Measurements from ENCODE around the gene ESRRB.

Gene ESRRB

GRCh38 chr14:76352639-76353281, 23.2 kb upstream of the ESRRB start:
- DNase-seq (ENCODE audit: low read depth) = peak; percentile 39

DNA sequence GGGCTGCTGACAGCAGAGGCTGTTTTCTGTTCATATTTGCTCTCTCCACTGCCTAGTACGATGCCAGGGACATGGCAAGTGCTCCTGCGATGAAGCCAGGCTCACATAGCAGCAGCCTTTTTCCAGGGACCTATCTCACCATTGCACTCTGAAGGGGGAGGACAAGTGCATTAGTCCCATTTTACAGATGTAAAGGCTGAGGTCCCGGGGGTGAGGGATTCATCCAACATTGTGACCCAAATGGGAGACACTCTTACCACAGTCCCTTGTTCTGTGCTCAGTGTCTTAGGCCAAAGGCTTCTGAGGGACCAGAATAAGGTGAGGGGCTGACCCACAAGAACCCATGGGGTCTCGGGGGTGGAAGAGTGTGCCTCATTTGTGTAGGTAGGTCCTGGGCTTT, 21.6 kb upstream of the ESRRB start:
- DNase-seq (ENCODE audit: low read depth) = no peak

DNA sequence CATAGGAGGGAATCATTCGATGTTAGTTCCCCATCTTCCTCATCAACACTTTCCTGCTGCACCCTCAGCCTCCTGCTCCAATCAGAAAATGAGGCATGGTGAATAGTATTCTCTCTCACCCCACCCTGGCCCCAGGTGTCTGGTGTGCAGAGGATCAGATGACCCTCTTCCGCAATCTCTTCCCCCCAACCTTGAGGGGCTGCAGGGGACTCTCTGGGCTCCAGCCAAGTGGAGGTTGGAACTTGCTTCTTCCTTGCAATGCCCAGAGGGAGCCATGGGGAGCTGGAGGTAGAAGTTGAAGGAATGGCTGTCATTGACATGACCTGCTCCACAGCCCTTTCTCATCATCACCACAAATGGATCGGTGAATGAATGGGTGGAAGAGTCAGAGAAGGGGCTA, 20.2 kb upstream of the ESRRB start:
- DNase-seq (ENCODE audit: low read depth) = no peak

- no peak for DNase-seq (ENCODE audit: low read depth)
Measured at GRCh38 chr14:76371066-76371465, 4.9 kb upstream of the ESRRB start.

DNA sequence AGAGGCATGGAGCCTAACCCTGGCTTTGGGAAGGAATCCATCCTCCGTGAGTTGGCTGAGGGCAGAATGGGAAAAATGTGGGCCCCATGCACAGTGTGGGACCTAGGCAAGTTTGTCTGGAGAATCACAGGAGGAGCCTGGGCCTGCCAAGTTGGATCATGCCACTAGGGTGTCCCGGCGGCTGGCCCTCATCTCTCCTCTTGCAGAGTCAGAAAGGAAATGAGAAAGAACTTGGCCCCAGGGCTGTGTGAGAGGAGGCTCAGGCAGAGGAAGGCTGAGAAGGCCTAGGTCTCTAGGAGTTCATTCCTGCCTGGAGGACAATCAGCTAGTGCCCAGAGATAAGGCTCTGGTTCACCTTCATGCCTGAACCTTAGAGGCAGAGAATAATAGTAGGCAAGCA, 2.5 kb upstream of the ESRRB start:
- DNase-seq (ENCODE audit: low read depth) = no peak

DNA sequence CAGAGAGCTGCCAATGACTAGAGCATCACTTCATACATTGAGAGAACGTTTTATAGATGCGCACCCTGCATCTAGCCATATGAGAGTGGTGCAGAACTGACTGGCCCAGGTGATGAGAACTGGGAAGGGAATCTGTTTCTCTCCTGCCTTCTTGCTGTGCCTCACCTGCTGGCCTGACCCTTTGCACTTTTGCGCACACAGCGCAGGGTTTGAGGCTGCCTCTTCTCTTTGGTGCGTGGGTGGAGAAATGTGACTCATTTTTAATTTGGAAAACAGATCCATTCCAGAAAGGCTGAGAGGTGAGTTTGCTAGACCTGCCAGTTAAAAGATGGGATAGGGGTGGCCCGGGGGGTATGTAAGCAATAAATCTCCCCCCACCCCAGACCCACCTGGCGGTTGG, 453 bp upstream of the ESRRB start:
- no peak for DNase-seq (ENCODE audit: low read depth)

GRCh38 chr14:76376409-76376877, 506 bp downstream of the ESRRB start:
- no peak for DNase-seq (ENCODE audit: low read depth)

DNA sequence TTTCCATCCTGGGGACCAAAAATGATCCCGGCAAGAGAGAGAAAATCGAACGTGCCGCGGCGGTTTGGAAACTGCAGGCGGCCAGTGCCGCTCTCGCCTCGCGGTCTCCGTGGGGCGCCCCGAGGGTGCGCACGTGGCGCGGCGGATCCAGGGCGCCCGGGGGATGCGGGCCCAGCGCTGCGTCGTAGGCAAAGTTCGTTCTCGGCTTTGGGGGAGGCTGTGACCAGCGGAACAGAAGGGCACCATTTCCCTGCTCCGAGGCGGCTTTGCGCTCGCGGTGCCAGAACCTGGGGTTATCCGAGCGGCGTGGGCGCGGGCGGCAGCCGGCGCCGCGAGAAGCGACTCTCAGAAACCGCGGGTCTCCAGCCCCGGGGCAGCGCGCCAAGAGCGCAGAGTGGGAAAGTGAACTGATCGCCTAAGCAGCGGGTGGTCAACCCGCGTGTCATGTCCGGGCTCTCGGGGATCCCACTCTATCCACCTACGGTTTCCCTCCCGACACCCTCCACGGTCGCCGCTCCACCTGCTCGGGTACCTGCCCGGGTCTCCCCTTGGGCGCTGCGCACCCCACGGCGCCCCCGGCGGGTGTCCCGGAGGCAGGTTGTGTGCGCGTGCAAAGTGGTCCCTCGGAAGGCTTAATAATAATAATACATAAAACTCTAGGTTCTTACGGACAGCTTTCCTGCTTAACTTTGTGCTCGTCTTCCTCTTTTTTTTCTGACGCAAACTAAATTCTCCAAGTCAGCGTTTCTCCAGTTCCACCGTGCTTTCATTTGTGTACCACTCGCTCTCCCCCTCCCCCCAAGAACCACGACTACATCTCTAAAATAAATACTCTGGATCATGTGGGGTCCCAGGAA, 1.2 kb downstream of the ESRRB start:
- no peak for DNase-seq (ENCODE audit: low read depth)

DNA sequence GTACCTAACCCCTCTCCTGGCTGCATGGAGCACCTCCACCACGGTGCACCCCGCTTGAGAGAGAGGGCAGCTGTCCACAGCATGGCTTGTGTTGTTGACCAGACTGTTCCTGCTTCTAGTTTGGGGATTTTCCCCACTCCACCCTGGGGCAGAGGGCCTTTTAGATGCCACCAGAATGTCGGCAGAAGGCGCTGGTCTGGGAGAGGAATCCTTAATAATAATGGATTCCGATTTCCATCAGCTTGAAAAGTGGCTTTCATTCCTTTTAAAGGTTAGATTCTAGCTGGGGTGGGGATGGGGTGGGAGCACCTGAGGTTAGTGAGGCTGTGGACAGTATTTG, 1.8 kb downstream of the ESRRB start:
- no peak for DNase-seq (ENCODE audit: low read depth)

DNA sequence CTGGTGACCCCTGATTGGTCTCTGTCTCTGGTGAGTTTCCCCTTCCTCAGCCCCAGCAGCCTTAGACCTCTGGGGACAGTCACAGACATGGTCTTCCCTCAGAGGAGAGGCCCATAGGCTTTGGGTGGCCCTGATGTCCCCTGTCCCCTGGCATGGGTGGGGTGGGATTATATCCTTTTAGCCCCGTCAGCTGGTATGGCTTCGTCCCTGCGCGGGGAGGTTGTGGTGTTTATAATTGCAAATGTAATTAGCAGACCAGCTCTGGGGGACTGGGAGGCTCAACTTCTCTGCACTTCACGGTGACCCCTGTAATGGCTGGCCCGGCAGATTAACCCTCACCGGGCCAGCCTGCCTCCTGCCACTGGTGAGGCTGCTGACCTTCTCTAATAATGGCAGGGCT, 5.1 kb downstream of the ESRRB start:
- no peak for DNase-seq (ENCODE audit: low read depth)

DNA sequence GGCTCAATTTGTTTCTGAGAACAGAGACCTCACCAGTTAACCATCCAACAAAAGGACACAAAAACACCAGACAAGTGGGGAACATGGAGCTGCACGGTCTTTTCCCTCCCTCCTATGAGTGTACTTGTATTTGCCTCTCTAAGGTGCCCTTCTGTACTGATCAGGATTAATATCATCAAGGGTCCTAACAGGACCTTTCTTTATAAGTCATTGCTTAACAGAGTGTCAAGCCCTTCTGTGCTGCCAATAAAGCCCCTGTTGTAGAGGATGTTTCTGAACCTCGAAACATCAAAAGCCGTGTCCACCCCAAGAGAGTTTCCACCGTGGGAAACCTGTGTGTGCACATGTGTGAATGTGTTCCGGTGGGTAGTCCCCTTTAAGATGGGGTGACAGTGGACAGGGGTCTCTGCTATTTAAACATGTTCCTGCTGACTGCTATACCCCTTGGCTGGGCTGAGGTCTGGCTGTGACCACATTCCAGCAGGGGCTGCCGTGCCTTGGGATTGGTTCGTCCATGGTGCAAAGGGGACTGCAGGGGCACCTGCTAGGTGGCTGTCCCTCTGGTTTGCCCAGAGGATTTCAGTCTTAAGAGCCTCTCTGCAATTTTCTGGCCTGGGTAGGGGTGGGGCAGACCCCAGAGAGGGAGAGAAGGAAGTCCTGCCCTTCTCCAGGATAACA, 6.0 kb downstream of the ESRRB start:
- DNase-seq (ENCODE audit: low read depth) = no peak

DNA sequence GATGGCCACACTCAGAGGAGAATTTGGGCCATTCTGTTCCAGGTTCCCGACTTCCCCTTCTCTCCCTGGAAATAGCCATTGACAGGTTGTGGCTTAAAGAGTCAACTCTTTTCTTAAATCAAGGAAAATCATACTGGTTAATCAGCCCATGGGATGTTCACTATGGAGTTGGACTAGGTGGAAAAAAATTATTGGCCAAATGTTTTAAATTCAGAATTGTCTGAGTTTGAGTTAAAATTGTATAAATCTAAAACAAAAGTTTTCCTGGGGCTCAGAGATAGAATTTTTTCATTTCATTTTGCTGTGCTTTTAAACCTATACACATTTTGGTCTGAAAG, 6.5 kb downstream of the ESRRB start:
- no peak for DNase-seq (ENCODE audit: low read depth)

DNA sequence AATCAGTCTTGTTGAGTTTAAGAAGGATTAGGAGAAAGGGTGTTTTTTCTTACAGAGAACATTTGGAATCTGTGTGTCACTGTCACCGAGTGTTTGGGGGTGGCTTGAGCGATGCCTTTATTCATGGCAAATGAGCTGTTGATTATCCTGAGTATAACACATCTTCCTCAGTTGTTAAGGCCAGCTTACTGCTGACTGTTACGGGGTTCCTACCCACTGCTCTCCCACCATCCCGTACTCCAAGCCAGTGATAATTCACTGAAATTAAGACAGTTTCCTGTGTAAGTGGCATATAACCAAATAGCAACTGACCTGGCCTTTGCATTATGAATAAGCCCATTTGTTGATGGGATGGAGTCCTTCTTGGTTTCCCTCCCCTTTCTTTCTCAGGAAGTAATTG, 9.5 kb downstream of the ESRRB start:
- no peak for DNase-seq (ENCODE audit: low read depth)

DNA sequence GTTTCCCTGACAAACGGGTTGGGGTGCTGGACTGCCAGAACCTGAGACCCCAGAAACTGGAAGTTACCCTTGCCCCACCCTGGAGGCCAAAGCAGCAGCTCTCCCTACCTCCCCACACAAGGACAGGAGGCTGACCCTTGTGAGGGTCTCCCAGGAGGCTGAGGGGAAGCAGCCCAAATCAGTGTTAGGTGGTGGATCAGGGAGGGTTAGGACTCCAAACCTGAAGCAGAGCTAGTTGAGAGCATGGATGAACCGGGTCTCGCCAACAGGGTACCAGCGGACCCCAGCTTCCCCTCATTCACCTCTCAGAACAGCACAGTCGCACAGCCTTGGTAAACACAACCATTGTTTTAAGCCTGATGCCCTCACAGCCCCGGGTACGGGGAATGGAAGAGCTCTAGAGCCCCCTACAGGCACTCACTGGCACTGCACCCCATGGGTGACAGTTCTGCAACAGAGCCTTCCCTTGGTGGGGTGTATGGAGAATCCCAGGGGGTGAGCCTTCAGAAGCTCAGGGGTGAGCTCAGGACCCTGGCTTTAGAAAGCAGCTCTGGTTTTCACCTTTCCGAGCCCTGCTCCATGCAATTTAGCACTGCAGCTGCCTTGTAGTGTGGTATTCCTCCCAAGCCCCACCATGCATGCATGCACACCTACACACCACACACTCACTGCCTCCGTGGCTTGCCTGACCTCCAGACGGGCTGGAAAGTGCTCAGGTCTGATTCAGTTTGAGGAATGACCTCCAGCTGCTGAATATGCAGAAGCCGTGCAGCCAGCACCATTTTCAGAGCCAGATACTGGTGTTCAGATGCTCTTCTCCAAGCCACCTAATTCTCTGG, 11.2 kb downstream of the ESRRB start:
- peak; percentile 40 for DNase-seq (ENCODE audit: low read depth)

DNA sequence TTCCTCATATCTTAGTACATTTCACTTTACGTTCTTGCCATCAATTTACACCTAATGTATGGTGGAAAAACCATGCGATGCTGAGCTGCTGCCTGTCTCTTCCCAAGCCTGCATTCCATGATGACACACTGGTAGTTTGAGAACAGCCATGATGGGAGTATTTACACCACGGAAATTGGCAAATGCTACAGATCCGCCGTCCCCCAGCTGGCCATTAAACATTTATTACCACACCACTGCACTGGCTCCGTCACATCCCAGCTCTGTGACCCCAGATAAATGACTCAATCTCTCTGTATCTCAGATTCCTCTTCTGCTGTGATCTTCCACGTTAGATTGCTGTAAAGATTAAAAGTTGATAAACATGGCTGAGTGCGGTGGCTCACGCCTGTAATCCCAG, 13.9 kb downstream of the ESRRB start:
- DNase-seq (ENCODE audit: low read depth) = no peak

GRCh38 chr14:76390621-76391020, 14.7 kb downstream of the ESRRB start:
- no peak for DNase-seq (ENCODE audit: low read depth)

GRCh38 chr14:76391981-76392690, 16.2 kb downstream of the ESRRB start:
- DNase-seq (ENCODE audit: low read depth) = no peak

DNA sequence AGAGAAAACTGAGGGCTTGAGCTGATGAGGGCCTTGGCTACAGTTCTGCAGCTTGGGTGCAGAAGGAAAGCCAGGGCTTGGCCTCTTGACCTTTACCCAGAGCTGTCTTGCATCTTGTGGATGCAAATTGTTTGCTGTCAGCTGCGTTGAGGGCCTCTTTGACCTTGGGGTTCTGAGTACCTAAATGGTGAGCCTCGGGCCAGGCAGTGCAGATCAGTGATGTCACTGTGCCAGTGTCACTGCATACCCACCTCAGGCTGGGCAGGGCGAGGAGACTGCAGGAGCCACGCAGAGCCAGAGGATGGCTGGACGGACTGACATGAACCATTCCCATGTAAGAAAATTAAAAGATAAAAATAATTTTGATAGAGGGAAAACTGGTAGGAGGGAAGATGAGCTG, 18.6 kb downstream of the ESRRB start:
- DNase-seq (ENCODE audit: low read depth) = no peak

DNA sequence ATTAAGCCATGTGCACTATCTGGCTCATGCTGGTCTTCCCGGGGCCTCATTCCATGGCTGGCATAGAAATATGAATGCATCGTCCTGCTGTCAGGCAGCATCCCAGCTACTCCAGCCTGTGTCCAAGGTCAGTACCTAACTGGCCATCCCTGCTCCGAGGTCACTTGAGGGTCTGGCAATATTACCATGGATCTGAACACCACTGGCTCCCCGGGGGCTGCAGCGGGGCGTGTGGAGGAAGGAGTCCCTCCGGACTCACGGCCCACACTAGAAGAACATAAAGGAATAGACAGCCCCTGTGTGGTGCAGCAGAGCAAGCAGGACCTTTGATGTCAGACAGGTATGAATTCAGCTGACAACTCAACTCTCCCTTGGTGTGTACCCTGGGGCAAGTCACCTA, 19.2 kb downstream of the ESRRB start:
- no peak for DNase-seq (ENCODE audit: low read depth)

GRCh38 chr14:76396714-76397187, 20.8 kb downstream of the ESRRB start:
- DNase-seq (ENCODE audit: low read depth) = peak; percentile 32

GRCh38 chr14:76405627-76406026, 29.7 kb downstream of the ESRRB start:
- no peak for DNase-seq (ENCODE audit: low read depth)
